Neural progenitor cell (in vitro differentiated cells): ENCODE measurements around the gene ZCCHC14.

Source experiments
- EZH2 ChIP-seq: fragments of 200-600 bp; sonication (generic); IDR thresholded peaks from 2 replicates; pipeline ENCODE4 v1.6.1; 2017; ENCODE audit warnings: antibody characterized with exemption, mild to moderate bottlenecking, moderate library complexity
- TF ChIP-seq, protein P1 (sequence below): fragments of 200-600 bp; sonication (generic); IDR thresholded peaks from 2 replicates; pipeline ENCODE4 v1.5.1; 2017; ENCODE audit warnings: antibody characterized with exemption, mild to moderate bottlenecking

GRCh38 chr16:87464691-87465300 lies 28.0 kb downstream of the ZCCHC14 start:
- TF ChIP-seq, protein P1, sequence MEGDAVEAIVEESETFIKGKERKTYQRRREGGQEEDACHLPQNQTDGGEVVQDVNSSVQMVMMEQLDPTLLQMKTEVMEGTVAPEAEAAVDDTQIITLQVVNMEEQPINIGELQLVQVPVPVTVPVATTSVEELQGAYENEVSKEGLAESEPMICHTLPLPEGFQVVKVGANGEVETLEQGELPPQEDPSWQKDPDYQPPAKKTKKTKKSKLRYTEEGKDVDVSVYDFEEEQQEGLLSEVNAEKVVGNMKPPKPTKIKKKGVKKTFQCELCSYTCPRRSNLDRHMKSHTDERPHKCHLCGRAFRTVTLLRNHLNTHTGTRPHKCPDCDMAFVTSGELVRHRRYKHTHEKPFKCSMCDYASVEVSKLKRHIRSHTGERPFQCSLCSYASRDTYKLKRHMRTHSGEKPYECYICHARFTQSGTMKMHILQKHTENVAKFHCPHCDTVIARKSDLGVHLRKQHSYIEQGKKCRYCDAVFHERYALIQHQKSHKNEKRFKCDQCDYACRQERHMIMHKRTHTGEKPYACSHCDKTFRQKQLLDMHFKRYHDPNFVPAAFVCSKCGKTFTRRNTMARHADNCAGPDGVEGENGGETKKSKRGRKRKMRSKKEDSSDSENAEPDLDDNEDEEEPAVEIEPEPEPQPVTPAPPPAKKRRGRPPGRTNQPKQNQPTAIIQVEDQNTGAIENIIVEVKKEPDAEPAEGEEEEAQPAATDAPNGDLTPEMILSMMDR = no peak
- no peak for TF ChIP-seq EZH2
